Measurements from ENCODE around the gene ATAD3A.
"Not testable (repeated sequence)": the region's sequence is repeated elsewhere in the genome, so short reads cannot be mapped to it uniquely, and the experiment has no call there.

GRCh38 chr1:1526476-1526875 lies 14.5 kb downstream of the ATAD3A start:
- TF ChIP-seq CTCF (IDR thresholded peaks at IDR 0.05; ENCODE audit: poor library complexity, severe bottlenecking); EP300 (conservative IDR thresholded peaks at IDR 0.05; ENCODE audit: poor library complexity, severe bottlenecking); POLR2AphosphoS5 (IDR thresholded peaks at IDR 0.05); REST (IDR thresholded peaks at IDR 0.05; ENCODE audit: borderline replicate concordance): not testable (repeated sequence)
